SK-N-SH (cell line): ENCODE results near the gene SLC25A38. TPM values are rescaled to one million over a fixed set of nuclear protein-coding genes. Genes with fewer than 3 reads are reported as not detected.

Experiments
- CTCF ChIA-PET: fragments of 300-600, 350-600 bp; formaldehyde crosslinking; extraction: SDS; loops from one replicate; lab custom pipeline; 2021; lab: Yijun Ruan, JAX
- POLR2A ChIA-PET: fragments of 350-600 bp; sonication (Branson Sonifier 250); formaldehyde crosslinking; extraction: SDS; loops from one replicate; lab custom pipeline; 2020; ENCODE audit warnings: antibody characterized with exemption, inconsistent platforms; lab: Yijun Ruan, JAX
- DNase-seq: peaks from one replicate; pipeline ENCODE4 v3.0.0; 2012
- H2AFZ ChIP-seq: fragments of 200-600 bp; sonication (generic); 2 replicates; pipeline ENCODE4 v1.8.1; 2016; ENCODE audit warnings: antibody characterized with exemption, mild to moderate bottlenecking, low read depth
- H3F3A ChIP-seq: fragments of 200-600 bp; sonication (generic); replicated peaks from 2 replicates; pipeline ENCODE3; 2016; ENCODE audit warnings: antibody characterized with exemption, mild to moderate bottlenecking; ENCODE audit not compliant: insufficient read depth
- H3K27ac ChIP-seq, 2 experiments: fragments of 200-500 bp in 1 of 2; fragments of 200-600 bp in 1 of 2; sonication (Bioruptor generic) in 1 of 2; sonication (generic), shearing (Covaris generic) in 1 of 2; 2 replicates each; pipeline versions ENCODE4 v1.5.1 to v1.6.1; 2014 to 2016; ENCODE audit warnings: low read depth in 2 of 2, inconsistent platforms in 1 of 2, low read length in 1 of 2, mild to moderate bottlenecking in 1 of 2, mixed read lengths in 1 of 2
- H3K27me3 ChIP-seq: fragments of 200-600 bp; sonication (generic), shearing (Covaris generic); 2 replicates; pipeline ENCODE4 v1.6.1; 2016; ENCODE audit warnings: mixed run types; ENCODE audit not compliant: insufficient read depth
- H3K36me3 ChIP-seq, 2 experiments: fragments of 200-500 bp in 1 of 2; fragments of 200-600 bp in 1 of 2; sonication (Bioruptor generic) in 1 of 2; sonication (generic) in 1 of 2; replicated peaks in 1 of 2; 2 replicates each; pipeline versions ENCODE3 to v1.5.1; 2014 to 2016; ENCODE audit warnings: low read length in 1 of 2, mild to moderate bottlenecking in 1 of 2; ENCODE audit not compliant: insufficient read depth in 2 of 2, control insufficient read depth in 1 of 2
- H3K4me1 ChIP-seq, 2 experiments: fragments of 200-500 bp in 1 of 2; fragments of 200-600 bp in 1 of 2; sonication (Bioruptor generic) in 1 of 2; sonication (generic), shearing (Covaris generic) in 1 of 2; 2 replicates each; pipeline versions ENCODE4 v1.5.1 to v1.6.1; 2014 to 2016; ENCODE audit warnings: low read depth in 1 of 2, low read length in 1 of 2, mixed run types in 1 of 2; ENCODE audit not compliant: insufficient read depth in 2 of 2, control insufficient read depth in 1 of 2
- H3K4me2 ChIP-seq: fragments of 200-600 bp; sonication (generic), shearing (Covaris generic); 2 replicates; pipeline ENCODE4 v1.6.1; 2017; ENCODE audit warnings: mixed run types
- H3K4me3 ChIP-seq, 2 experiments: fragments of 200-500 bp in 1 of 2; fragments of 200-600 bp in 1 of 2; sonication (Bioruptor generic) in 1 of 2; sonication (generic), shearing (Covaris generic) in 1 of 2; 2 replicates each; pipeline versions ENCODE4 v1.5.1 to v1.8.1; 2014 to 2016; ENCODE audit warnings: low read depth in 2 of 2, inconsistent platforms in 1 of 2, low read length in 1 of 2, mild to moderate bottlenecking in 1 of 2, mixed read lengths in 1 of 2, moderate library complexity in 1 of 2
- H3K79me2 ChIP-seq: fragments of 200-600 bp; sonication (generic); 2 replicates; pipeline ENCODE4 v1.8.1; 2017; ENCODE audit warnings: mild to moderate bottlenecking; ENCODE audit not compliant: insufficient read depth
- H3K9ac ChIP-seq: fragments of 200-600 bp; sonication (generic); 2 replicates; pipeline ENCODE4 v1.6.1; 2017; ENCODE audit warnings: mixed run types
- H3K9me2 ChIP-seq: fragments of 200-600 bp; sonication (generic); 2 replicates; pipeline ENCODE4 v1.6.1; 2017; ENCODE audit warnings: mixed run types
- H3K9me3 ChIP-seq: fragments of 200-600 bp; sonication (generic); 2 replicates; pipeline ENCODE4 v1.6.1; 2017; ENCODE audit warnings: mixed run types, mild to moderate bottlenecking, moderate library complexity
- H4K20me1 ChIP-seq: fragments of 200-600 bp; sonication (generic); 2 replicates; pipeline ENCODE4 v1.6.1; 2017; ENCODE audit warnings: mild to moderate bottlenecking, mixed run types; ENCODE audit not compliant: insufficient read depth
- CTCF ChIP-seq: fragments of 200-600 bp; sonication (generic); IDR thresholded peaks from 2 replicates; pipeline ENCODE4 v1.6.1; 2017; ENCODE audit warnings: antibody characterized with exemption, mild to moderate bottlenecking, moderate library complexity
- FOSL2 ChIP-seq: IDR thresholded peaks from 2 replicates; pipeline ENCODE4 v1.4.0; 2012; ENCODE audit warnings: low read depth, mild to moderate bottlenecking, moderate library complexity, borderline replicate concordance
- FOXM1 ChIP-seq: IDR thresholded peaks from 2 replicates; pipeline ENCODE4 v1.4.0; 2012; ENCODE audit warnings: low read depth, mild to moderate bottlenecking
- GATA2 ChIP-seq: sonication (generic); formaldehyde crosslinking; IDR thresholded peaks from 2 replicates; pipeline ENCODE4 v1.5.0; 2020; ENCODE audit warnings: mild to moderate bottlenecking, missing genetic modification reagents
- MEF2A ChIP-seq: IDR thresholded peaks from 2 replicates; pipeline ENCODE4 v1.4.0; 2012; ENCODE audit warnings: low read depth, borderline replicate concordance
- NFIC ChIP-seq: IDR thresholded peaks from 2 replicates; pipeline ENCODE4 v1.4.0; 2012; ENCODE audit warnings: borderline replicate concordance
- POLR2AphosphoS5 ChIP-seq: IDR thresholded peaks from 2 replicates; pipeline ENCODE4 v1.6.1; 2012; ENCODE audit warnings: low read depth, low read length
- RAD21 ChIP-seq: IDR thresholded peaks from 2 replicates; pipeline ENCODE4 v1.6.1; 2012; ENCODE audit warnings: mild to moderate bottlenecking, low read length
- WGBS: methylation state at CpG from one replicate; pipeline ENCODE4 v1.1.6; 2017; ENCODE audit warnings: low lambda C conversion rate; 5-methylcytosine and 5-hydroxymethylcytosine counted together
- polyA plus RNA-seq, 3 experiments: library from polyadenylated mRNA; depleted of rRNA; stranded (reverse); fragments of >200 nt; gene quantifications; 2 replicates each; pipeline ENCODE4 v1.2.3, GENCODE V29; 2012
- TF ChIP-seq, protein P1 (sequence below): IDR thresholded peaks from 2 replicates; pipeline ENCODE4 v1.4.0; 2012; ENCODE audit warnings: low read depth, borderline replicate concordance
- TF ChIP-seq, protein P2 (sequence below): IDR thresholded peaks from 2 replicates; pipeline ENCODE4 v1.6.1; 2012; ENCODE audit warnings: mild to moderate bottlenecking, low read depth, low read length, moderate library complexity
- TF ChIP-seq, protein P3 (sequence below): IDR thresholded peaks from 2 replicates; pipeline ENCODE4; 2012

Gene SLC25A38
- polyA plus RNA-seq, 1 of the 3 experiments (the other 2 are of a cell fraction), result 34.9 TPM

GRCh38 chr3:39390181-39390580 lies 7.0 kb downstream of the SLC25A38 start (continued):
- TF ChIP-seq, protein P1, sequence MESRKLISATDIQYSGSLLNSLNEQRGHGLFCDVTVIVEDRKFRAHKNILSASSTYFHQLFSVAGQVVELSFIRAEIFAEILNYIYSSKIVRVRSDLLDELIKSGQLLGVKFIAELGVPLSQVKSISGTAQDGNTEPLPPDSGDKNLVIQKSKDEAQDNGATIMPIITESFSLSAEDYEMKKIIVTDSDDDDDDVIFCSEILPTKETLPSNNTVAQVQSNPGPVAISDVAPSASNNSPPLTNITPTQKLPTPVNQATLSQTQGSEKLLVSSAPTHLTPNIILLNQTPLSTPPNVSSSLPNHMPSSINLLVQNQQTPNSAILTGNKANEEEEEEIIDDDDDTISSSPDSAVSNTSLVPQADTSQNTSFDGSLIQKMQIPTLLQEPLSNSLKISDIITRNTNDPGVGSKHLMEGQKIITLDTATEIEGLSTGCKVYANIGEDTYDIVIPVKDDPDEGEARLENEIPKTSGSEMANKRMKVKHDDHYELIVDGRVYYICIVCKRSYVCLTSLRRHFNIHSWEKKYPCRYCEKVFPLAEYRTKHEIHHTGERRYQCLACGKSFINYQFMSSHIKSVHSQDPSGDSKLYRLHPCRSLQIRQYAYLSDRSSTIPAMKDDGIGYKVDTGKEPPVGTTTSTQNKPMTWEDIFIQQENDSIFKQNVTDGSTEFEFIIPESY, result no peak
- TF ChIP-seq FOXM1, result no peak
- TF ChIP-seq POLR2AphosphoS5, result no peak
- TF ChIP-seq RAD21, result no peak
- no peak for TF ChIP-seq CTCF

DNA sequence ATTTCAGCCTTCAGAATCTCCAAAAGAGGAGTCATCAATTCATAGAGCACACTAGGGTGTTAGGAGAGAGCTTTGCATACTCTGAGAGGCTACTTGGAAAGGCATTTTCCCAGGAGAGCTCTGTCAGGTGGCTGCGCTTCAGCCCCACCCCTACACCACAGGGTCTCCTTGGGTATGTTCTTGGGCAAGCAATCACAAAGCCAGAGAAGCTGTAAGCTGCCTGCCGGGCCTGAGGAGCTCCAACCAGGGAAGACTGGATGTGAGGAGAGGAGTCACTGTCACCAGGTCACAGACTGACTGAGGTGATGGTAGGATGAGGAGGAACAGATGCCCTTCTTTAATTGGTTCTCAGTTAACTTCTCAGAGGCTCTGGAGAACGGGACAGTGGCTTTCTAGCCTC lies 13.5 kb downstream of the SLC25A38 start:
- Histone ChIP-seq H3K27ac (no peak overlapping the region), H3F3A (no peaks in the 10 kb centered on the region), H3K79me2 (no peaks in the 10 kb centered on the region), H3K9me3 (no peaks in the 10 kb centered on the region), H3K9ac (no peak overlapping the region), H3K4me3 (no peak overlapping the region), H3K4me2 (no peak overlapping the region), H2AFZ (no peak overlapping the region), H4K20me1 (no peaks in the 10 kb centered on the region), H3K4me1 (no peaks in the 10 kb centered on the region)
- CTCF ChIA-PET, result no interaction called here
- no peak for DNase-seq
- 87% methylated on average over 1 of the region's 3 CpGs for WGBS
- no peak for TF ChIP-seq NFIC
- TF ChIP-seq, protein P2, sequence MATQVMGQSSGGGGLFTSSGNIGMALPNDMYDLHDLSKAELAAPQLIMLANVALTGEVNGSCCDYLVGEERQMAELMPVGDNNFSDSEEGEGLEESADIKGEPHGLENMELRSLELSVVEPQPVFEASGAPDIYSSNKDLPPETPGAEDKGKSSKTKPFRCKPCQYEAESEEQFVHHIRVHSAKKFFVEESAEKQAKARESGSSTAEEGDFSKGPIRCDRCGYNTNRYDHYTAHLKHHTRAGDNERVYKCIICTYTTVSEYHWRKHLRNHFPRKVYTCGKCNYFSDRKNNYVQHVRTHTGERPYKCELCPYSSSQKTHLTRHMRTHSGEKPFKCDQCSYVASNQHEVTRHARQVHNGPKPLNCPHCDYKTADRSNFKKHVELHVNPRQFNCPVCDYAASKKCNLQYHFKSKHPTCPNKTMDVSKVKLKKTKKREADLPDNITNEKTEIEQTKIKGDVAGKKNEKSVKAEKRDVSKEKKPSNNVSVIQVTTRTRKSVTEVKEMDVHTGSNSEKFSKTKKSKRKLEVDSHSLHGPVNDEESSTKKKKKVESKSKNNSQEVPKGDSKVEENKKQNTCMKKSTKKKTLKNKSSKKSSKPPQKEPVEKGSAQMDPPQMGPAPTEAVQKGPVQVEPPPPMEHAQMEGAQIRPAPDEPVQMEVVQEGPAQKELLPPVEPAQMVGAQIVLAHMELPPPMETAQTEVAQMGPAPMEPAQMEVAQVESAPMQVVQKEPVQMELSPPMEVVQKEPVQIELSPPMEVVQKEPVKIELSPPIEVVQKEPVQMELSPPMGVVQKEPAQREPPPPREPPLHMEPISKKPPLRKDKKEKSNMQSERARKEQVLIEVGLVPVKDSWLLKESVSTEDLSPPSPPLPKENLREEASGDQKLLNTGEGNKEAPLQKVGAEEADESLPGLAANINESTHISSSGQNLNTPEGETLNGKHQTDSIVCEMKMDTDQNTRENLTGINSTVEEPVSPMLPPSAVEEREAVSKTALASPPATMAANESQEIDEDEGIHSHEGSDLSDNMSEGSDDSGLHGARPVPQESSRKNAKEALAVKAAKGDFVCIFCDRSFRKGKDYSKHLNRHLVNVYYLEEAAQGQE, result no peak
- no peak for TF ChIP-seq MEF2A
- no peak for TF ChIP-seq FOSL2
- TF ChIP-seq, protein P3, sequence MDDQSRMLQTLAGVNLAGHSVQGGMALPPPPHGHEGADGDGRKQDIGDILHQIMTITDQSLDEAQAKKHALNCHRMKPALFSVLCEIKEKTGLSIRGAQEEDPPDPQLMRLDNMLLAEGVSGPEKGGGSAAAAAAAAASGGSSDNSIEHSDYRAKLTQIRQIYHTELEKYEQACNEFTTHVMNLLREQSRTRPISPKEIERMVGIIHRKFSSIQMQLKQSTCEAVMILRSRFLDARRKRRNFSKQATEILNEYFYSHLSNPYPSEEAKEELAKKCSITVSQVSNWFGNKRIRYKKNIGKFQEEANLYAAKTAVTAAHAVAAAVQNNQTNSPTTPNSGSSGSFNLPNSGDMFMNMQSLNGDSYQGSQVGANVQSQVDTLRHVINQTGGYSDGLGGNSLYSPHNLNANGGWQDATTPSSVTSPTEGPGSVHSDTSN, result no peak
- no peak for TF ChIP-seq GATA2 (CRISPR knock-in tag)
- TF ChIP-seq, all 33 proteins: peak for 0
- no peaks in the 10 kb centered on the region for H3K9me2 ChIP-seq
- peaks cover 43 to 47% of the 10 kb centered on the region in 2 experiments for H3K36me3 ChIP-seq
- POLR2A ChIA-PET, result no interaction called here
- no peaks in the 10 kb centered on the region for H3K27me3 ChIP-seq
